ENCODE data around the gene SLC23A3. TPM values are rescaled to one million over a fixed set of nuclear protein-coding genes. Genes with fewer than 3 reads are reported as not detected.

The SLC23A3 gene
- total RNA-seq, 2 donors from 2014 or later = 0.46 to 1.9 TPM

- Mint-ChIP-seq H3K4me3 (no peak overlapping the region), H3K27me3 (ENCODE audit: insufficient read depth) (peaks cover 14% of the 10 kb centered on the region), H3K4me1 (peaks cover 2% of the 10 kb centered on the region), H3K9me3 (no peaks in the 10 kb centered on the region), H3K36me3 (ENCODE audit: low read depth) (peaks cover 6% of the 10 kb centered on the region), H3K27ac (no peak overlapping the region)
- TF ChIP-seq CTCF (conservative IDR thresholded peaks at IDR 0.05) = no peak
- Histone ChIP-seq H3K4me3 (ENCODE audit: low read length) (no peak overlapping the region), H3K9me3 (ENCODE audit: control insufficient read depth, low read length) (no peaks in the 10 kb centered on the region), H3K36me3 (ENCODE audit: control insufficient read depth, insufficient read depth, low read length) (peaks cover 18% of the 10 kb centered on the region), H3K27ac (ENCODE audit: low read depth, low read length) (no peak overlapping the region), H3K4me1 (ENCODE audit: control insufficient read depth, insufficient read depth, low read length) (peaks cover 3% of the 10 kb centered on the region), H3K27me3 (ENCODE audit: control insufficient read depth, insufficient read depth, low read length, poor library complexity, severe bottlenecking) (no peaks in the 10 kb centered on the region), H3K9ac (ENCODE audit: extremely low read depth, low read length, poor library complexity, severe bottlenecking) (no peak overlapping the region)
- no peak for DNase-seq
Measured at GRCh38 chr2:219168932-219169331, 897 bp downstream of the SLC23A3 start.

GRCh38 chr2:219168526-219168925, 1.3 kb downstream of the SLC23A3 start:
- TF ChIP-seq CTCF (conservative IDR thresholded peaks at IDR 0.05) = no peak
- Mint-ChIP-seq H3K4me3 (no peak overlapping the region), H3K27ac (no peak overlapping the region), H3K27me3 (ENCODE audit: insufficient read depth) (peaks cover 17% of the 10 kb centered on the region), H3K9me3 (no peaks in the 10 kb centered on the region), H3K36me3 (ENCODE audit: low read depth) (peaks cover 5% of the 10 kb centered on the region), H3K4me1 (peaks cover 2% of the 10 kb centered on the region)
- no peak for DNase-seq
- peaks cover 3% of the 10 kb centered on the region for H3K4me1 ChIP-seq (ENCODE audit: control insufficient read depth, insufficient read depth, low read length)
- peaks cover 14% of the 10 kb centered on the region for H3K36me3 ChIP-seq (ENCODE audit: control insufficient read depth, insufficient read depth, low read length)
- 78% methylated on average over 6 of the region's 6 CpGs; no CpG with 5 or more reads in 1 of the 2 experiments for WGBS, 2 experiments (ENCODE audit: insufficient coverage in 1 of 2, insufficient read length in 1 of 2)
- no peak overlapping the region for H3K9ac ChIP-seq (ENCODE audit: extremely low read depth, low read length, poor library complexity, severe bottlenecking)
- no peak overlapping the region for H3K27ac ChIP-seq (ENCODE audit: low read depth, low read length)
- H3K9me3 ChIP-seq (ENCODE audit: control insufficient read depth, low read length) = no peaks in the 10 kb centered on the region
- H3K4me3 ChIP-seq (ENCODE audit: low read length) = no peak overlapping the region
- peaks cover under 1% of the 10 kb centered on the region for H3K27me3 ChIP-seq (ENCODE audit: control insufficient read depth, insufficient read depth, low read length, poor library complexity, severe bottlenecking)

GRCh38 chr2:219167997-219168396, 1.8 kb downstream of the SLC23A3 start:
- WGBS, 2 experiments (ENCODE audit: insufficient coverage in 1 of 2, insufficient read length in 1 of 2) = 64 to 67% methylated on average over 3 to 5 of the region's 5 CpGs

More at GRCh38 chr2:219167997-219168396, 1.8 kb downstream of the SLC23A3 start:
- Histone ChIP-seq H3K36me3 (ENCODE audit: control insufficient read depth, insufficient read depth, low read length) (peaks cover 10% of the 10 kb centered on the region), H3K27ac (ENCODE audit: low read depth, low read length) (no peak overlapping the region), H3K9ac (ENCODE audit: extremely low read depth, low read length, poor library complexity, severe bottlenecking) (no peak overlapping the region), H3K9me3 (ENCODE audit: control insufficient read depth, low read length) (no peaks in the 10 kb centered on the region), H3K4me1 (ENCODE audit: control insufficient read depth, insufficient read depth, low read length) (peaks cover 3% of the 10 kb centered on the region), H3K27me3 (ENCODE audit: control insufficient read depth, insufficient read depth, low read length, poor library complexity, severe bottlenecking) (peaks cover 6% of the 10 kb centered on the region), H3K4me3 (ENCODE audit: low read length) (no peak overlapping the region)
- Mint-ChIP-seq H3K36me3 (ENCODE audit: low read depth) (peaks cover under 1% of the 10 kb centered on the region), H3K27ac (no peak overlapping the region), H3K27me3 (ENCODE audit: insufficient read depth) (peaks cover 21% of the 10 kb centered on the region), H3K4me1 (peaks cover 2% of the 10 kb centered on the region), H3K4me3 (no peak overlapping the region), H3K9me3 (no peaks in the 10 kb centered on the region)
- DNase-seq = no peak
- TF ChIP-seq CTCF (conservative IDR thresholded peaks at IDR 0.05) = no peak

All from endodermal cell (in vitro differentiated cells).